Activated T-helper 1 cell treated with anti-CD3 and anti-CD28 coated beads, Interleukin-12 subunit alpha, Interleukin-12 subunit beta, Interleukin-2, Interleukin-4 antibody, amounts not matched to agents 30 ng/mL and 10 ng/mL and 1 ng/mL, durations not matched to agents 14 hours and 24 hours and 36 hours (primary cell): ENCODE measurements around the gene TUBB2B. TPM values are rescaled to one million over a fixed set of nuclear protein-coding genes. Genes with fewer than 3 reads are reported as not detected.

ENCODE experiments used
- DNase-seq: peaks from one replicate; pipeline ENCODE4 v3.0.0; 2021; ENCODE audit warnings: low spot score
- H3K27ac Mint-ChIP-seq: one replicate; pipeline ENCODE4 v1.8.0; 2021; ENCODE audit warnings: mild to moderate bottlenecking, mixed read lengths
- H3K27me3 Mint-ChIP-seq: one replicate; pipeline ENCODE4 v1.8.0; 2022; ENCODE audit warnings: mild to moderate bottlenecking, moderate library complexity, mixed read lengths; ENCODE audit not compliant: insufficient read depth
- H3K36me3 Mint-ChIP-seq: one replicate; pipeline ENCODE4 v1.8.0; 2021; ENCODE audit warnings: low read depth, mixed read lengths
- H3K4me1 Mint-ChIP-seq: one replicate; pipeline ENCODE4 v1.8.0; 2021; ENCODE audit warnings: low read depth, mixed read lengths
- H3K4me3 Mint-ChIP-seq: one replicate; pipeline ENCODE4 v1.8.0; 2021; ENCODE audit warnings: mild to moderate bottlenecking, moderate library complexity, mixed read lengths
- H3K9me3 Mint-ChIP-seq: one replicate; pipeline ENCODE4 v1.8.0; 2021; ENCODE audit warnings: mixed read lengths
- intact Hi-C: fragments of 100-400 bp; cut with micrococcal nuclease; formaldehyde crosslinking; loops from one replicate; pipeline ENCODE4 v1.15.1; 2024
- total RNA-seq: library from RNA; stranded (reverse); gene quantifications from 2 replicates; pipeline ENCODE4 v1.2.3, GENCODE V29; 2022

TUBB2B gene
- total RNA-seq, 1 donor from 2014 or later = 0.57 TPM

GRCh38 chr6:3176562-3177355 is 50.7 kb downstream of the TUBB2B start:
- intact Hi-C loops = no loop called here
- Mint-ChIP-seq H3K9me3 (no peaks in the 10 kb centered on the region), H3K4me3 (no peak overlapping the region)

DNA sequence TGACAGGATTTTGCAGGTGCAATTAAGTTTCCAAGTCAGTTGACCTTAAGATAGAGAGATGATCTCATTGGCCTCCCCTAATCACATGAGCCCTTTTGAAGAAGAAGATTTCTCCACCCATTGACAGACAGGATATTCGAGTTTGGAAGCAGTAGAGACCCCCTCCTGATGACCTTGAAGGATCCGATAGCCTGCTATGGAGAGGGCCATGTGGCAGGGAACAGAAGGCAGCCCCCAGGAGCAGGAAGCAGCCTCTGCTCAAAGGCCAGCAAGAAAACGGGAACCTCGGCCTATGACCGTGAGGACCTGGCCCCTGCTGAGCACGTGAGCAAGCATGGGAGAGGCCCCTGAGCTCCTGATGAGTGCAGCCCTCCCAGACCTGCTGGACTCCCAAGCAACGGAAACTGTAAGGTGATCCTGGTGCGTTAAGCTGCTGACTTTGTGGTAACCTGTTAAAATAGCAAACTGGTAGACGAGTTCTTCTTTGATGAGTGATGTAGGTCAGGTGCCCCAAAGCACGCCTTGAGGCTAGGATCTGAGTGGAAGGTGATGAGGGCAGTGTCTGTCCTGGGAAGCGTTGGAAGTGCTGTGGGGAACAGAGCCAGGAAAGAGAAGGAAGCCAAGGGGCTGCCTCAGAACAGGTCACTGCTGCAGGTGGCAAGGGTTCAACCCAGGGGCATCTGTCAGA is 51.6 kb downstream of the TUBB2B start:
- H3K27ac Mint-ChIP-seq = no peak overlapping the region
- no peak overlapping the region for H3K4me3 Mint-ChIP-seq
- H3K9me3 Mint-ChIP-seq = no peaks in the 10 kb centered on the region
- intact Hi-C loops = no loop called here
- peaks cover 5% of the 10 kb centered on the region for H3K4me1 Mint-ChIP-seq
- no peaks in the 10 kb centered on the region for H3K36me3 Mint-ChIP-seq
- DNase-seq = no peak
- H3K27me3 Mint-ChIP-seq = peaks cover 9% of the 10 kb centered on the region

More at GRCh38 chr6:3176562-3177355, 50.7 kb downstream of the TUBB2B start:
- Mint-ChIP-seq H3K27ac (no peak overlapping the region), H3K27me3 (peaks cover 9% of the 10 kb centered on the region), H3K36me3 (no peaks in the 10 kb centered on the region), H3K4me1 (peaks cover 5% of the 10 kb centered on the region)
- no peak for DNase-seq

Other genes starting within 250 kb of the TUBB2B start
- gene NQO2, start 227.8 kb downstream of the TUBB2B start, total RNA-seq = 30.2 and 34.8 TPM in 2 replicates
- 17.1 and 19.4 TPM in 2 replicates for gene RIPK1, start 159.2 kb downstream of the TUBB2B start, total RNA-seq
- gene BPHL, start 108.9 kb downstream of the TUBB2B start, total RNA-seq = 6.6 and 7.9 TPM in 2 replicates
- gene TUBB2A, start 70.1 kb downstream of the TUBB2B start, total RNA-seq = 5.2 and 5.6 TPM in 2 replicates
- 32.1 and 35.4 TPM in 2 replicates for gene PSMG4, start 31.3 kb upstream of the TUBB2B start, total RNA-seq
- 0.05 and 0.39 TPM in 2 replicates for gene SLC22A23, start 229.4 kb upstream of the TUBB2B start, total RNA-seq